Thyroid gland (tissue), 4 donors: ENCODE results near the gene NXPE4.

Source experiments
- POLR2A ChIP-seq, 2 donors: fragments of 450-650 bp; IDR thresholded peaks; one replicate each; pipeline ENCODE4 v1.6.1; 2017; ENCODE audit warnings: antibody characterized with exemption in 2 of 2, mild to moderate bottlenecking in 2 of 2, moderate library complexity in 1 of 2
- TF ChIP-seq, protein P1 (sequence below), 6 experiments: fragments of 200-600 bp in 3 of 6; fragments of 450-650 bp in 3 of 6; sonication (generic) in 3 of 6; IDR thresholded peaks; one replicate each; pipeline ENCODE4 v1.5.1; 2016 to 2019; ENCODE audit warnings: antibody characterized with exemption in 6 of 6, mild to moderate bottlenecking in 2 of 6, inconsistent platforms in 1 of 6, moderate library complexity in 1 of 6

DNA sequence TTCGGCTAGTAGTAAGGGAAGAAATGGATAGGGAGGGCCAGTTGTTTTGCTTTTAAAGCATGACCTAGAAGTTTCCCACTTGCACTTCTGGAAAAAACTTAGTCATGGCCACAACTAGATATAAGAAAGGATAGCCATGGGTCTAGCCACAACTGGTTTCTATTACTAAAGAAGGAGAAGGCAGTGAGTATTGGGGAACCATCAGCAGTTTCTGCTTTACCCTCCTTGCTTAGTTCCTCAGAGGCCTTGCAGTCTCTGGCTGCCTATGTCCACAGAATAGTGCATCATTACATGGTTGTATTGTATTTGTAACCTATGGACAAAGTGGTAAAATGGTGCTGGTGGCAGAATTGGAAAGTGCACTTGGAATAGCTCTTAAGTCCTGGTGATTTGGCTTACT lies 71.5 kb downstream of the NXPE4 start:
- no peak for TF ChIP-seq POLR2A (IDR thresholded peaks at IDR 0.05)
- TF ChIP-seq, protein P1, sequence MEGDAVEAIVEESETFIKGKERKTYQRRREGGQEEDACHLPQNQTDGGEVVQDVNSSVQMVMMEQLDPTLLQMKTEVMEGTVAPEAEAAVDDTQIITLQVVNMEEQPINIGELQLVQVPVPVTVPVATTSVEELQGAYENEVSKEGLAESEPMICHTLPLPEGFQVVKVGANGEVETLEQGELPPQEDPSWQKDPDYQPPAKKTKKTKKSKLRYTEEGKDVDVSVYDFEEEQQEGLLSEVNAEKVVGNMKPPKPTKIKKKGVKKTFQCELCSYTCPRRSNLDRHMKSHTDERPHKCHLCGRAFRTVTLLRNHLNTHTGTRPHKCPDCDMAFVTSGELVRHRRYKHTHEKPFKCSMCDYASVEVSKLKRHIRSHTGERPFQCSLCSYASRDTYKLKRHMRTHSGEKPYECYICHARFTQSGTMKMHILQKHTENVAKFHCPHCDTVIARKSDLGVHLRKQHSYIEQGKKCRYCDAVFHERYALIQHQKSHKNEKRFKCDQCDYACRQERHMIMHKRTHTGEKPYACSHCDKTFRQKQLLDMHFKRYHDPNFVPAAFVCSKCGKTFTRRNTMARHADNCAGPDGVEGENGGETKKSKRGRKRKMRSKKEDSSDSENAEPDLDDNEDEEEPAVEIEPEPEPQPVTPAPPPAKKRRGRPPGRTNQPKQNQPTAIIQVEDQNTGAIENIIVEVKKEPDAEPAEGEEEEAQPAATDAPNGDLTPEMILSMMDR (IDR thresholded peaks at IDR 0.05): no peak
